Activated CD8-positive, alpha-beta memory T cell treated with anti-CD3 and anti-CD28 coated beads, Interleukin-2, amount 50 U/mL, for 48 hours (primary cell): ENCODE measurements around the gene P2RX7.
"Not testable (repeated sequence)": the region's sequence is repeated elsewhere in the genome, so short reads cannot be mapped to it uniquely, and the experiment has no call there.

ENCODE experiments used
- DNase-seq: peaks from one replicate; pipeline ENCODE4 v3.0.0-alpha.2; 2020

The P2RX7 gene

GRCh38 chr12:121139286-121139685 lies 6.6 kb downstream of the P2RX7 start:
- DNase-seq: no peak

- no peak for DNase-seq
These were observed 9.7 kb downstream of the P2RX7 start for GRCh38 chr12:121142171-121142950.

DNA sequence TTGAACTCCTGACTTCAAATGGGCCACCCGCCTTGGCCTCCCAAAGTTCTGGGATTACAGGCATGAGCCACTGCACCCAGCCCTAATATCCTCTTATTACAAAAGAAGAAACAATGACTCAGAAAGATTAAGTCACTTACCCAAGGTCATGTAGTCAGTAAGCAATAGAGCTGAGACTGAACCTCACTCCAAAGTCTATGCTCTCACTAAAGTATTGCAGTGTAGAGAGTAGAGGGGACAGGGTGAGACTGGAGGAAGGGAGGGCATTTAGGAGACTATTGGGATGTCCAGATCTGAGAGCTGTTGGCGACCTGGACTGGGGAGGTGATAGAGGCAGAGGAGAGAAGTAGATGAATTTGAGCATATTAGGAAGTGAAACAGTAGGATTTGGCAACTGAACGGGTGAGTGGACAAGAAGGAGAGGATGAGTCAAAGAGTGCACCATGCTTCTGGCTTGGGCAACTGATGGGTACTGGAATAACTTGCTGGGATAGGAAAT lies 11.8 kb downstream of the P2RX7 start:
- no peak for DNase-seq

DNA sequence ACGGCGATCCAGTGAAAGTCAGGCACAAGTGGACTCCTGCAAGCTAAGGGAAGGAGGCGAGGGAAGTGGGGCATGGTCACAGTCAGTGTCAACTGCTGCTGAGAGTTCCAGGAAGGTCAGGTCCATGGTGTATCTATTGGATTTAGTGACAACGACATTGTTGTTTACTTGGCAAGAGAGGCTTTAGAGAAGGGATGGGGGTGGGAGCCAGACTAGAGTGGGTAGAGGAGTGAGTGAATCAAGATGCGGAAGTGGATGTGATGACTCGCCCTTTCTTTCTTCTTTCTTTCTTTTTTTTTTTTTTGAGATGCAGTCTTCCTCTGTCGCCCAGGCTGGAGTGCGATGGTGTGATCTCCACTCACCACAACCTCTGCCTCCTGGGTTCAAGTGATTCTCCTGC lies 12.5 kb downstream of the P2RX7 start:
- DNase-seq: no peak

GRCh38 chr12:121149289-121149688 lies 16.6 kb downstream of the P2RX7 start:
- DNase-seq: not testable (repeated sequence)

DNA sequence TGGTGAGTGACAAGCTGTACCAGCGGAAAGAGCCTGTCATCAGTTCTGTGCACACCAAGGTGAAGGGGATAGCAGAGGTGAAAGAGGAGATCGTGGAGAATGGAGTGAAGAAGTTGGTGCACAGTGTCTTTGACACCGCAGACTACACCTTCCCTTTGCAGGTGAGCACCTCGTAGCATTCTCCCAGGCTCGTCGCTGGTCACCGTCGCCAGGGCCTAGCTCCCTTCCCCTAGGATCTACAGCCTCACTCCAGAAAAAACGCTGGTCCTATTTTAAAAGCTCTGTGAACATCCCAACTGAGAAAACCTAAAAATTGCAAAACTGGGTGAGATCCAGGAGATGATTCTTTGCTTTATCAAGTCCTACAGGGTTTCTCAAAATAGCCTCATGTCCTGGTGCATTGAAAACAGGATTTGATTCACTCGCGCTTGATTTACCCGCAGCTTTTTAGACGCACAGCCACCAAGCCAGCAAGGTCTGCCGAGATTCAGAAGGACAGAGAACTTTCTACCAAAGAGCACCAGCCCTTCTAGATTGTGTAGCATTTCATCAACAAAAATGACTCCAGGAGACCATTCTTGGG lies 22.2 kb downstream of the P2RX7 start:
- DNase-seq: no peak

DNA sequence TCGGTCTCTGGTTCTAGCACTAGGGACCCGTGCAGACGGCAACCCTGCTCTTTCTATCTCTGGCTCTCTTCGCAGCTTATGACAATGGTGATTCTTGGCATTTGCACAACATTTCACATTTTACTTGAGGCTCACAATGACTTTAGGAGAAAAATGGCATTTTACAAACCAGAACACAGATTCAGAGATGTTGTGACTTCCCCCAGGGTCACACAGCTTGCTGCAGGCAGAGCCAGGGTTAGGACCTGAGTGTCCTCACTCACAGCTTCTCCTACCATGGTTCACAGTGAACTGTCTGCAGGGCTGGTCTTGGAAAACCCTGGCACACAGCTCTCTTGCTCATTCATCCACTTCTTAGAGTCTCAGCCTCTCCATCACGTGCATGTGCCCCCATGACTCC lies 23.7 kb downstream of the P2RX7 start:
- no peak for DNase-seq

DNA sequence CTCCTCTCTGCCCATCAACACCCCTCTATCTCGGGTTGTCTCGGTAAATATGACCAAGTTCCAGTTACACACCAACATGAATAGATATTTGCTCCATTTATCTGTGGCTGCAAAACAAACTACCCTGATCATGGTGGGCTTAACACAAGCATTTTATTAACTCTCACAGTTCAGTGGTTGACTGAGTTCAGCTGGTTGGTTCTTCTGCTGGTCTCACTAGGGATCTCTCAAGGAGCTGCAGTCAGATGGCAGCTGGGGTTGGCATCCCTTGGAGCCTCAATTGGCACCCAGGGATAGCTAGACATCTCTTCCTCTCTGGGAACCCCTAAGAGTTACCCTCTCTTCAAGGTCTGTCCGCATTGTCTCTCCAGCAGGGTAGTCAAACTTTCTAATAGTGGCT lies 25.4 kb downstream of the P2RX7 start:
- DNase-seq: no peak

GRCh38 chr12:121158728-121159351 lies 26.2 kb downstream of the P2RX7 start:
- not testable (repeated sequence) for DNase-seq

GRCh38 chr12:121159467-121160307 lies 27.0 kb downstream of the P2RX7 start:
- no peak for DNase-seq

GRCh38 chr12:121162384-121162783 lies 29.7 kb downstream of the P2RX7 start:
- no peak for DNase-seq

GRCh38 chr12:121162985-121163384 lies 30.3 kb downstream of the P2RX7 start:
- DNase-seq: no peak

DNA sequence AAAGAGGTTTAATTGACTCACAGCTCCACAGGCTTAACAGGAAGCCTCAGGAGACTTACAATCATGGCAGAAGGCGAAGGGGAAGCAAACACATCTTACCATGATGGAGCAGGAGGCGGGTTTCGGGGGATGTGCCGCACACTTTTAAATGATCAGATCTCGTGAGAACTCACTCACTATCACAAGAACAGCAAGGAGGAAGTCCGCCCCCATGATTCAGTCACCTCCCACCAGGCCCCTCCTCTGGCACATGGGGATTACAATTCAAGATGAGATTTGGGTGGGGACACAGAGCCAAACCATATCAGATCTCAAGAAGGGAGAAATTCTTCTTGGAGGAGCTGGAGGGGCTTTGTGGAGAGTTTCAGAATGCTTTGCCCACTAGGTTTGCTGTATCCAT lies 32.2 kb downstream of the P2RX7 start:
- DNase-seq: not testable (repeated sequence)

- no peak for DNase-seq
These were observed 32.6 kb downstream of the P2RX7 start for GRCh38 chr12:121165316-121165715.

GRCh38 chr12:121166356-121166755 lies 33.7 kb downstream of the P2RX7 start:
- no peak for DNase-seq

DNA sequence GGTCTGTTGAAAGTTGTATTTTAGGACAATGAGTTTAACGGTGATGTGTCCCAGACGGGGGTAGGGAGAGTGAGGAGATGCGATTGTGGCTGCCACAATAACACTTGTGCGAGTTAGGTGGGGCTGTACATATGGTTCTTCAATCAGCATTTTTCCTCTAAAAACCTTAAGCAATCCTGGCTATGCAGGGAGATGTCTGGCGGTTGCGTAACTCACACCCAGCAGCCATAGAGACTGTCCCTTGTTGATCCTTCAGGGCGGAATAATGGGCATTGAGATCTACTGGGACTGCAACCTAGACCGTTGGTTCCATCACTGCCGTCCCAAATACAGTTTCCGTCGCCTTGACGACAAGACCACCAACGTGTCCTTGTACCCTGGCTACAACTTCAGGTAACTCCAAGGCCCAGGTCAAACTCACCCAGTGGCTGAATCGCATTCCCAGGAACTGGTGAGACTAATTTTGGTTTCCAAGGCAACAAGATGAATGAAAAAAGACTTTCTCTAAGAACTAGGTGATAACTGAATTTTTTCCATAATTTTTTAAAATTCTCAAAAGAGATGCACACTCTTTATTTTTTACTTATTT lies 34.6 kb downstream of the P2RX7 start:
- no peak for DNase-seq

DNA sequence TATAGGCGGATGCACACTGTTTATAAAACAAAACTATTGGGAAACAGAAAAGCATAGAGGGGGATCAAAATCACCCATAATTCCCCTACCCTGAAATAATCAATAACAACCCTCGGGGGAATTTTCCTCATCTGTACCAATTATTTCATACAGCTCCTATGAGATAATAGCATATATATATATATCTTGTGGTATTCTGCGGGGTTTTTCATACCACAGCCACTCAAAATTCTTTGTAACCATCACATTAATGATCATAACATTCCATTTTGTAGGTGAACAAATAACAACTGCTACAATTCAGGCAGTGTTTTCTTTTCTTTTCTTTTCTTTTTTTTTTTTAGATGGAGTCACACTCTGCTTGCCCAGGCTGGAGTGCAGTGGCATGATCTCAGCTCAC lies 35.3 kb downstream of the P2RX7 start:
- DNase-seq: no peak

- DNase-seq: no peak
These were observed 37.5 kb downstream of the P2RX7 start for GRCh38 chr12:121170151-121170550.

DNA sequence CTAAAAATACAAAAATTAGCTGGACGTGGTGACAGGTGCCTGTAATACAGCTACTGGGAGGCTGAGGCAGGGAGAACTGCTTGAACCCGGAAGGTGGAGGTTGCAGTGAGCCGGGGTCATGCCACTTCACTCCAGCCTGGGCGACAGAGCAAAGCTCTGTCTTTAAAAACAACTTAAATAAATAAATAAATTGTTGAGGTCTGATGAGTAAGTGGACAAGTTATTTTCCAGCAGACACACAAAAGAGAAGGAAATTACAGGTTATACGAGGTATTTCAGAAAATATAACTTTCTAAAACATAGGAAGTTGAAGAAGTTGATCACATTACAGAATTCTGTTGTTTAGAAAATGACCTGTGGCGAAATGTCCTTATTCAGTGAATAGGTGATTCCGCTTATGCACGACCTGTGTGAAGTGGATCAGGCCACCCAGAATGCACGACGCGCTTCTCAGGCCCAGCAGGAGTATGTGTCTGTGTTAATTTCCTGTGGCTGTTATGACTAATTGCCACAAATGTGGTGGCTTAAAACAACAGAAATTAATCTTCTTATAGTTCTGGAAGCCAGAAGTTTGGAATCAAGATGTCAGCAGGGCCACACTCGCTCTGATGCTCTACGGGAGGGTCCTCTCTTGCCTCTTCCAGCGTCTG lies 38.1 kb downstream of the P2RX7 start:
- no peak for DNase-seq

DNA sequence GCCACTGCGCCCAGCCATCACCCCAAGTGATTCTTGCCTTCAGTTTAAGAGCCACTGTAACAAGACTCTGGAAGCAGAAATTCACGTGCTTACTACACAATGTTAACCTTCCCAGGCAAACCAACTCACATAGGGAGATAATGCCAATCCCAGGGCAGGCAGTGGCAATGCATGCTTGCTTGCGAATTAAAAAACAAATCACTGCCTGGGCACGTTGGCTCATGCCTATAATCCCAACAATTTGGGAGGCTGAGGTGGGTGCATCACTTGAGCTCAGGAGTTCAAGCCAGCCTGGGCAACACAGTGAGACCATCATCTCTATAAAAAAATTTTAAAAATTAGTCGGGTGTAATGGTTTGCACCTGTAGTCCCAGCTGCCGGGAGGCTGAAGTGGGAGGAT lies 39.5 kb downstream of the P2RX7 start:
- no peak for DNase-seq

- DNase-seq: no peak
These were observed 42.9 kb downstream of the P2RX7 start for GRCh38 chr12:121175383-121176119.
